Stimulated activated CD4-positive, alpha-beta T cell treated with anti-CD3 and anti-CD28 coated beads, TNF-alpha, amount 100 ng/mL, for 24 hours (primary cell): ENCODE data around the gene ZNF81.
"Not testable (repeated sequence)": the region's sequence is repeated elsewhere in the genome, so short reads cannot be mapped to it uniquely, and the experiment has no call there.

Experiments used
- DNase-seq, 3 experiments: peaks; one replicate each; pipeline ENCODE4 v3.0.0-alpha.2; 2020; ENCODE audit warnings: low read depth in 3 of 3

The ZNF81 gene

DNA sequence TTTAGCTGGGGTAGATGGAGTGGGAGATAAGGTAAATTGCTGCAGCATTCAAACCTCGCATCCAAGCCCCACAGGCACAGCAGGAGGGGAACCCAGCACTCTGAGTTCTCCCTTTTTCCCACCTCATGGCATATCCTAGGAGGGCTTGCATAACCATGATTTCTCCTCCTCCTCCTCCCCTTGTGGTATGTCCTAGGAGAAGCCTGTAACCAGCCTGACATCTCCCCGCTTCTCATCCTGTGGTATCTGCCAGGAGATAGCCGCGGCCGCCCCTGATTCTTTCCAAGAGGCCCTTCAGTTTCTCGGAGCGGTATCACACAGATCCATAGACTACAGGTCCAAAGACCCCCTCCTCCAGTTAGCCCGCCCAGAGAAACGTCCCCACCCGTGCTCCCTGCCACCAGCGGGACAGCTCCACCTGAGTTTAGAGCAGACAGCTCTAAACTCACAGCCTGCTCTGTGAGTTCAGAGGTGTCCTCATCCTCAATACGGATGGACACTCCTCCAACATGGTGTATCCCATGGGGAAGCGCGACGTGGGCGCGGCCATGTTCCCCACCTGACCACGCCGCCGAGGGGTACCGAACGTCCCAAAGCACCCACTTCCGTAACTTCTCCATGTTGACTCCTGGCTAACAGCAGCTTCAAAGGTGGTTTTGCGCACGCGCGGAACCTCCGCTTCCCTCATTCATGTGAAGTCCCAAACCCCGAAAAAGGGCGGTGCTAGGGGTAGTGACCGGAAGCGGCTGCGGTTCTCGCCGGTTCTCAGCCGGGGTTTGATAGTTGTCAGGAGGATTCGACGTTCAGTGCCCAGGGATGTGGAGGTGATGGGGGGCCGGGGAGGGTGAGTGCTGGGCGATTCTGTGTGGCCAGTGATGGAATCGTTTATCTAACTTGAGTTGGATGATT is at the start of gene ZNF81:
Gene ZNF81 (plus strand): TSS at position 739 of the 909 bp plus-strand sequence. CDS start 9,366 bp downstream, outside the sequence.
- DNase-seq: peak; percentile 71 to 89 (median 77)

DNA sequence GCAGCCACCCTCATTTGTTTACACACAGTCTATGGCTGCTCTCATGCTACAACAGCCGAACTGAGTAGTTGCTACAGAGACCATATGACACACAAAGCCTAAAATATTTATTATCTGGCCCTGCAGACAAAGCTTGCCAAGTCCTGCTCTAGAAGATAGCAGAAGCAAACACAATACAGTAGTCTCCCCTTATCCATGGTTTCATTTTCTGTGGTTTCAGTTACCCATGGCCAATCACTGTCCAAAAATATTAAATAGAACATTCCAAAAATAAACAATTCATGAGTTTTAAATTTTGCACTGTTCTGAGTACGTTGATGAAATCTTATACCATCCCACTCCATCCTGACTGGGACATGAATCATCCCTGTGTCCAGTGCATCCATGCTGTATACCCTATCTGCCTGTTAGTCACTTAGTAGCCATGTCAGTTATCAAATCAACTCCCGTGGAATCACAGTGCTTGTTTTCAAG is 40.2 kb upstream of the ZNF81 start:
- no peak for DNase-seq

- DNase-seq: no peak
These were observed 39.6 kb upstream of the ZNF81 start for GRCh38 chrX:47797084-47797483.

DNA sequence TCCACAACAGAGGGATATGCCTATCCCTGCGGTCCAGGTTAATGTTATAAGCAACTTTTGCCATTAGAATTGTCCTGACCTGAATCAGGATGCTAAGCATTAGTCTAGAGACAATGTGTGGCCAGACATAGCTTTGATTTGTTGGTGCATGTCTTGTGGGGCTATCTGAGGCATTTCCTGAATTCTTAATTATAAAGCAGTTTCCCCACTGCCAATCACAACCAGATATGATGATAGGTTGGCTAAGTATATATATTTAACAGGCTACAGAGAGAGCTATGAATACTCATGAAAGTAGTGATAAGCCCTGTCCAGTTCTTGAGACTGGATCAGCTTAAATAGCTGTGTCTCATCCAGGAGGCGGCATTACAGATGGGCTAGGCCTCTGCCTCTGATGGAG is 37.8 kb upstream of the ZNF81 start:
- no peak for DNase-seq

- DNase-seq: no peak
These were observed 34.1 kb upstream of the ZNF81 start for GRCh38 chrX:47802589-47802988.

- DNase-seq: not testable (repeated sequence)
These were observed 33.6 kb upstream of the ZNF81 start for GRCh38 chrX:47803103-47803502.

DNA sequence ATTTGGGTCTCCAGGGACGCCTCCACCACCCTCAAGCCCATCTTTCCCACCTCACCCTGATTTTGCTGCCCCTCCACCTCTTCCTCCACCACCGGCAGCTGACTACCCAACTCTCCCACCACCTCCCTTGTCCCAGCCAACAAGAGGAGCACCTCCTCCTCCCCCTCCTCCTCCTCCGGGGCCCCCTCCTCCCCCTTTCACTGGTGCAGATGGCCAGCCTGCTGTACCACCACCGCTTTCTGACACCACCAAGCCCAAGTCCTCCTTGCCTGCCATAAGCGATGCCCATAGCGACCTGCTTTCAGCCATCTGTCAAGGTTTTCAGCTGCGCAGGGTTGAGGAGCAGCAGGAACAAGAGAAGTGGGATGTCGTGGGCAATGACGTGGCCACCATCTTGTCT is 32.4 kb upstream of the ZNF81 start:
- no peak for DNase-seq

GRCh38 chrX:47805844-47806243 is 30.9 kb upstream of the ZNF81 start:
- not testable (repeated sequence) for DNase-seq

DNA sequence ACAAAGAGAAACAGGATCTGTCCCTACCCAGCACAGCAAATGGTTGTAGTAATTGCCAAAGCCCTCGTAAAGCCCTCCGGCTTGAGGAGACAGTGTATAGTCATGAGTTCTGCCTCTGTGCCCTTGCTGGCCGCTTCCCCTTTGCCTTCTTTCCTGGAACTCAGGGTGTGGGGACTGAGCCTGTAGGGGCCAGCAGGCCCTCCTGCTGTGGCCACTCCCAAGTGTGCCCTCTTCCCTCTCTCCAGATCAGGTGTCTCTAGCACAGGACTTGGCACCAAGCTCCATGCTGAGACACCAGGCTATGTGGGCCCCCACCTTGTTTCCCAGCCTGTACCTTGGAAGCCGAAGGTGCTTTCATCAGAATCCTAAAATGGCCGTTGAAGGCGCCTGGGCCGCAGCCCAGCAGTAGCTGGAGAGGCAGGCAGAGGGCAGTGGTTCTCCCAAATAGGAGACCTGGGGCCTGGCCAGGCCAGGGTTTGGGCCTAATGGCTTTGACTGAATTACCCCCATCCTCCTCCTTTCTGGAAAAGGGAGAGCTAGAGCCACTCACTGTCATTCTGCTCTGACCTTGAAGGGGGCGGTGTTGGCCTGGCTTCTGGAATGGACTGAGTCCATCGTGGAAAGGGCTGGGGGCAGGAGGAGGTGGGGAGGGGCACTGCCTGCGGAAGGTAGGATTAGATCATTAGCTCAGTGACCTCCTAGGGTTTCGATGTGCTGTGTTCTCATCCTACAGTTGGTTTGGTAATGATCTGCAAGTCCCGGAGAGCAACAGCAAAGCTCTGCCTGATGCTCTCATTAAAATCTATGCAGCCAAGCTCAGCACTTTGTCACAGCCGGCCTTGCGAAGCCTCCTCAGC is 30.1 kb upstream of the ZNF81 start:
- DNase-seq: not testable (repeated sequence)

GRCh38 chrX:47807272-47807538 is 29.5 kb upstream of the ZNF81 start:
- DNase-seq: not testable (repeated sequence)

- no peak for DNase-seq
These were observed 29.2 kb upstream of the ZNF81 start for GRCh38 chrX:47807548-47807947.

DNA sequence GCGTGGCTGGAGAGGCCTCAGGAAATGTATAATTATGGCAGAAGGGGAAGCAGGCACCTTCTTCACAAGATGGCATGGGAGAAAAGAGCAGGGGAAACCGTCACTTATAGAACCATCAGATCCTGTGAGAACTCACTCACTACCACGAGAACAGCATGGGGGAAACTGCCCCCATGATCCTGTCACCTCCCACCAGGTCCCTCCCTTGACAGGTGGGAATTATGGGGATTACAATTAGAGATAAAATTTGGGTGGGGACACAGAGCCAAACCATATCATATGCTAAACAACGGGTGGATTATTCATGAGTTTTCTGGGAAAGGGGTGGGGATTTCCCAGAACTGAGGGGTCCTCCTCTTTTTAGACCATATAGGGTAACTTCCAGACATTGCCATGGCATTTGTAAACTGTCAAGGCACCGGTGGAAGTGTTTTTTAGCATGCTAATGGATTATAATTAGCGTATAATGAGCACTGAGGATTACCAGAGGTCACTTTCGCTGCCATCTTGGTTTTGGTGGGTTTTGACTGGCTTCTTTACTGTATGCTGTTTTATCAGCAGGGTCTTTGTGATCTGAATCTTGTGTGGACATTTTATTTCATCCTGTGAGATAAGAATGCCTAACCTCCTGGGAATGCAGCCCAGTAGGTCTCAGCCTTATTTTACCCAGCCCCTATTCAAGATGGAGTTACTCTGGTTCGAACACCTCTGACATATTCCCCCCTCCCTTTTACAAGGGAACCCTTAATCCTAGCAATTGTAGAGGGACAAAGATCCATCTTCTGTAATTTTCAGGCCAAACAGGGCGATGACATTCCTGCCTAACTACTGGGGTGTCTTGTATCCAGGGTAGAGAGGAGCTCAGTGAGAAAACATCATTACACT is 27.6 kb upstream of the ZNF81 start:
- DNase-seq: no peak

DNA sequence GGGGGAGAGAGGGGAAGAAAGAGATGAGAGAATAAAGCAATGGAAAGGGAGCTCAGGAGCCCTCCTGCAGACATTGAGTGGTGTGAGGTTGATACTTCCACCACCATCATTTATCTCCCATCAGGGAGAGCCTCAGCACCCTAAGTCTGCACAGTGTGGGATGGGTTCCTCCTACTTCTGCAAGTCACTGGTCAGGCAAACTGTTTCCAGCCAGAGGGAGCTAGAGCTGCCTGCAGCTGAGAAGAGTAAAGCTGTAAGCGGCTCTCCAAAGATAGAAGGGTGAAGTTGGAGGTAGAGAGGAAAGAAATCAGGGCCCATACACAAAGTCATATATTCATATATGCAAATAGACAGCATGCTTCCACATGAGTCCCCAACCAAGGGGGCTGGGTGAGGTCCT is 21.9 kb upstream of the ZNF81 start:
- DNase-seq: no peak

- no peak for DNase-seq
These were observed 20.5 kb upstream of the ZNF81 start for GRCh38 chrX:47815901-47816845.

DNA sequence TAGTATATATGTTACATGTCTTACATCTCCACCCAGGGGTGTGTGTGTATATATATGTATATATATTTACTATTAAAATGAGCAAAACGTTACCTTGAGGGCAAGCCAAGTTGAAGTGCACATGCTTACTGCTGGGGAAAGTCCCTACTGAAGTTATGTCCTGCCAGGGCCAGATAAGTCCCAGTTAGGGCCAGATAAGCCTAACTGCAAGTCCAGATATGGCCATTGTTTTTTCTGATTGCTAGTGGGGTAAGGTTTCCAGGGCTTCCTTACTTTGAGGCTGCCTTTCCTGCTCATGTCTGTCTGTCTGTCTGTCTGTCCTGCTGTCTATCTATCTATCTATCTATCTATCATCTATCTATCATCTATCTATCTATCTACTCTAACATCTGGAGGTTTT is 19.3 kb upstream of the ZNF81 start:
- DNase-seq: no peak

- no peak for DNase-seq
These were observed 18.8 kb upstream of the ZNF81 start for GRCh38 chrX:47817897-47818296.

- no peak for DNase-seq
These were observed 7.7 kb upstream of the ZNF81 start for GRCh38 chrX:47828984-47829383.

DNA sequence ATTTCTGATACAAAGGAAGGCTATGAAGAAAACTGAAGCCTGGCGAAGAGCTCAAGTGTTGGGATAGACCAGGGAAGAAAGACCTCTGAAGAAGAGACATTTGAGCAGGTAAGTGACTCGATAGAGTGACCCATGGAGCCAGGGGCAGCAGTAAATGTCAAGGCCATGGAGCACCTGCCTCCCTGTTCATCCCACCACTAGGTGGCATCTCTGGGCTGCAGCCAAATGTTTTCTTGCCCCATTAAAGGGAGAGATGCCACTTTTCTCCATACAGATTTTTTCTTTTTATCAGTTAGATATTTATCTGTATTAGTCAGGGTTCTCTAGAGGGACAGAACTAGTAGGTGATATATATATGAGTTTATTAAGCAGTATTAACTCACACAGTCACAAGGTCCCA is 4.9 kb upstream of the ZNF81 start:
- DNase-seq: peak in 1 of 3 experiments; percentile 32

DNA sequence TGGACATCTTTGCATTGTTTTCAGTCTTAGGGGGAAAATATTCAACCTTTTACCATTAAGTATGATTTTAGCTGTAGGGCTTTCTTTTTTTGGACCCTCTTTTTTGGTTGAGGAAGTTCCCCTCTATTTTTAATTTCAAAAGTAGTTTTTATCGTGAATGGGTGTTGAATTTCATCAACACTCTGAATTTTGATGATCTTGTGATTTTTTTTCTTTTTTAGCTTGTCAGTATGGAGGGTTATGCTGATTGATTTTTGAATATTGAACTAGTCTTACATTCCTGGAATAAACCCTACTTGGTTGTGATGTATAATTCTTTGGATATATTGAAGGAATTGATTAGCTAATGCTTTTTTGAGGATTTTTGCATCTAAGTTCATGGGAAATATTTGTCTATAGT is 1.7 kb downstream of the ZNF81 start:
- no peak for DNase-seq

DNA sequence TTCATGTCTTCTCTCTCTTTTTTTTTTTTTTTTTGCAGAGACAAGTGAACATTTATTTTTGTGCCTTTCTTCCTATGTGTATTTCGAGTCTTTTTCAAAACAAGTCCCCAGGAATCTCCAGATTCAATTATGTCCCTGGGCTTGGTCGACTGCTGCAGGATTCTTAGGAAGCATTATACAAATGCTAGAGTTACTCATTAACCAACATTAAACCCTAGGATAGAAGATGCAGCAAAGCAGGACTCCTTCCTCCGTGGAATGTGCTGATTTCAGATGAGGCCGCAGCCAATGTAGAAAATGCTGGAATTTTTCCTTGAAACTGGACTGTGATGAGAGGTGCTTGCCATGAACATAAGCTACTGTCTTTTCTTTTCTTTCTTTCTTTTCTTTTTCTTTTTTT is 3.4 kb downstream of the ZNF81 start:
- DNase-seq: no peak

- DNase-seq: no peak
These were observed 6.7 kb downstream of the ZNF81 start for GRCh38 chrX:47843363-47843762.
